Measurements from ENCODE around the gene OPCML. TPM values are rescaled to one million over a fixed set of nuclear protein-coding genes. Genes with fewer than 3 reads are reported as not detected.

OPCML gene
- total and polyA plus RNA-seq, 2 of the 13 experiments (the other 11 are each of a cell fraction or from before 2014, with no cell fraction given): not detected

DNA sequence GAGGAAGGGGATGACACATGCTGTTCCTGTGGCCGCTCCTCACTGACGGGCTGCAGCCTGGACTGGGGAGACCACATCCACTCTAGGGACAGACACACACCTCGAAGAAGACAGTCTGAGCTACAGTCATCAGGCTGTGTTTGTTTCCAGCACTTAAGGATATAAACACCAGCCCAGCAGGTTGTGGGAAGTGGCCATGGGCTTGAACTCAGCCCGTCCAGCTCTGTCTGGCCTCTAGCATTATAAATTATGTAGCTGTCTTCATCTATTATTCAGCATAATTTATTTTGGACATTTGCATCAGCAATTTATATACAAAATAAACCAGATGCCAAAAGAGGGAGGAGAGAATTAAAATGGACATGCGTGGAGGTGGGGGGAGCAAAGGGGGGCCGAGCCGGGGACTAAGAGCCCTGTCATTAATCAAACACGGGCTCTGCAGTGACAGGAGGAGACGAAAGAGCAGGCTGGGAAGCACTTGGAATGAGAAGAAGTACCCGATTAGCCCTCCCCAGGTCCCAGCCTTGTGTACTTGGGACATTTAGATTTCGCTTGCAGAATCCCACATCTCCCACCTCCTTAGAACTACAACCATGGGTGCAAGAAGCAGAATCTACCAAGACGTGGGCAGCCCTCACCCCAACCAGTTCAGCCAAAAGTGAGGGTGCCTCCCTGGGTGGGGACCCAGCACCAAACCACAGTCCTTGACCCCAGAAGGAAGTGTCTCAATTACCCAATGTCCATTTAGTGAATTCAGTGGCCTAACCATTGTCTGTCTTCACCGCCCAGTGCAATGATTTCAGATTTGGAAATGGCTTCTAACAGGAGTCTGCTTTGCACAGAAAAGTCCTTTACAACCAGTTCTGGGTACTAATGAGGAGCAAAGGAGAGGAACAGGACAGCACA, 309.6 kb downstream of the OPCML start:
- WGBS (ENCODE audit: low lambda C conversion rate): 8% methylated on average over 11 of the region's 13 CpGs
- TF ChIP-seq ZNF891 (CRISPR knock-in tag; IDR thresholded peaks at IDR 0.05): no peak
- TF ChIP-seq NFE2L1 (CRISPR knock-in tag; IDR thresholded peaks at IDR 0.05; ENCODE audit: borderline replicate concordance): no peak
- TF ChIP-seq, protein P1, sequence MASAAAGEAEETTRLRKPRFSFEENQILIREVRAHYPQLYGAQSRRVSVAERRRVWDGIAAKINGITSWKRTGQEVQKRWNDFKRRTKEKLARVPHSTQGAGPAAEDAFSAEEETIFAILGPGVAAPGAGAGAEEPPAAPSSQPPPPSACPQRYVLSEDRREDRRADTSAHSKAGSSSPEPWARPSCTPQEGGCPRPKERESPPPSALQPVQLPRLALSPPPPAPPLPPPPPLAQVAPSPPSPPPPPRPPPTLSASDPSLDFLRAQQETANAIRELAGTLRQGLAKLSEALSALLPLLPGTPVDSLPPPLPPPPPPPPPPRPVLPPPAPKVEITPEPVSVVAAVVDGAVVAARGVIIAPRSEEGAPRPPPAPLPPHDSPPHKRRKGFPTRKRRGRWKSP (CRISPR knock-in tag; IDR thresholded peaks at IDR 0.05): no peak
- no peak for TF ChIP-seq KLF16 (CRISPR knock-in tag; IDR thresholded peaks at IDR 0.05)
- no peak for TF ChIP-seq LCORL (IDR thresholded peaks at IDR 0.05)
- TF ChIP-seq LCORL (CRISPR knock-in tag; IDR thresholded peaks at IDR 0.05): no peak
- TF ChIP-seq, protein P2, sequence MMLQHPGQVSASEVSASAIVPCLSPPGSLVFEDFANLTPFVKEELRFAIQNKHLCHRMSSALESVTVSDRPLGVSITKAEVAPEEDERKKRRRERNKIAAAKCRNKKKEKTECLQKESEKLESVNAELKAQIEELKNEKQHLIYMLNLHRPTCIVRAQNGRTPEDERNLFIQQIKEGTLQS (CRISPR knock-in tag; IDR thresholded peaks at IDR 0.05): no peak
- TF ChIP-seq ZNF878 (CRISPR knock-in tag; IDR thresholded peaks at IDR 0.05): no peak
- TF ChIP-seq, protein P3, sequence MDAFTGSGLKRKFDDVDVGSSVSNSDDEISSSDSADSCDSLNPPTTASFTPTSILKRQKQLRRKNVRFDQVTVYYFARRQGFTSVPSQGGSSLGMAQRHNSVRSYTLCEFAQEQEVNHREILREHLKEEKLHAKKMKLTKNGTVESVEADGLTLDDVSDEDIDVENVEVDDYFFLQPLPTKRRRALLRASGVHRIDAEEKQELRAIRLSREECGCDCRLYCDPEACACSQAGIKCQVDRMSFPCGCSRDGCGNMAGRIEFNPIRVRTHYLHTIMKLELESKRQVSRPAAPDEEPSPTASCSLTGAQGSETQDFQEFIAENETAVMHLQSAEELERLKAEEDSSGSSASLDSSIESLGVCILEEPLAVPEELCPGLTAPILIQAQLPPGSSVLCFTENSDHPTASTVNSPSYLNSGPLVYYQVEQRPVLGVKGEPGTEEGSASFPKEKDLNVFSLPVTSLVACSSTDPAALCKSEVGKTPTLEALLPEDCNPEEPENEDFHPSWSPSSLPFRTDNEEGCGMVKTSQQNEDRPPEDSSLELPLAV (CRISPR knock-in tag; conservative IDR thresholded peaks at IDR 0.05; ENCODE audit: low read depth): no peak
- TF ChIP-seq, protein P4, sequence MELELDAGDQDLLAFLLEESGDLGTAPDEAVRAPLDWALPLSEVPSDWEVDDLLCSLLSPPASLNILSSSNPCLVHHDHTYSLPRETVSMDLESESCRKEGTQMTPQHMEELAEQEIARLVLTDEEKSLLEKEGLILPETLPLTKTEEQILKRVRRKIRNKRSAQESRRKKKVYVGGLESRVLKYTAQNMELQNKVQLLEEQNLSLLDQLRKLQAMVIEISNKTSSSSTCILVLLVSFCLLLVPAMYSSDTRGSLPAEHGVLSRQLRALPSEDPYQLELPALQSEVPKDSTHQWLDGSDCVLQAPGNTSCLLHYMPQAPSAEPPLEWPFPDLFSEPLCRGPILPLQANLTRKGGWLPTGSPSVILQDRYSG (CRISPR knock-in tag; IDR thresholded peaks at IDR 0.05): no peak
- no peak for TF ChIP-seq AGO2 (optimal IDR thresholded peaks at IDR 0.05; ENCODE audit: low read depth, low read length)
- TF ChIP-seq GTF2F1 (IDR thresholded peaks at IDR 0.05; ENCODE audit: low read length): no peak
- TF ChIP-seq, protein P5, sequence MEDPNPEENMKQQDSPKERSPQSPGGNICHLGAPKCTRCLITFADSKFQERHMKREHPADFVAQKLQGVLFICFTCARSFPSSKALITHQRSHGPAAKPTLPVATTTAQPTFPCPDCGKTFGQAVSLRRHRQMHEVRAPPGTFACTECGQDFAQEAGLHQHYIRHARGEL (CRISPR knock-in tag; IDR thresholded peaks at IDR 0.05): no peak

More for the DNA sequence above, 309.6 kb downstream of the OPCML start:
- H4K20me1 ChIP-seq (ENCODE audit: insufficient read depth, low read length): no peaks in the 10 kb centered on the region
- H2AFZ ChIP-seq (ENCODE audit: low read length): no peak overlapping the region
- no peak overlapping the region for H3K4me2 ChIP-seq (ENCODE audit: low read depth, low read length)
- H3K36me3 ChIP-seq (replicated peaks in 1 of 2; ENCODE audit: control insufficient read depth in 1 of 2, insufficient read depth in 2 of 2, low read length in 2 of 2): no peaks in the 10 kb centered on the region
- H3K27me3 ChIP-seq (ENCODE audit: control insufficient read depth in 1 of 2, insufficient read depth in 2 of 2, low read length in 2 of 2): peaks cover 4 to 26% of the 10 kb centered on the region in 2 experiments; a peak in 4 of 5 replicates
- H3K9ac ChIP-seq (ENCODE audit: insufficient read depth, low read depth, low read length): no peak overlapping the region
- POLR2A ChIA-PET: no interaction called here
- H3K79me2 ChIP-seq (ENCODE audit: insufficient read depth, low read length): no peaks in the 10 kb centered on the region
- H3K4me3 ChIP-seq (replicated peaks in 1 of 3; ENCODE audit: insufficient read depth in 1 of 3, low read depth in 2 of 3, low read length in 3 of 3): no peak overlapping the region
- CTCF ChIA-PET (ENCODE audit: low intra/inter-chr PET ratio, low total read pairs): no interaction called here
- FAIRE-seq: no peak
- H3K27ac ChIP-seq (ENCODE audit: extremely low read length, insufficient read depth, low read length): no peak overlapping the region
- no peak for ATAC-seq
- in situ Hi-C loops (cut with HindIII; ENCODE audit: extremely low pct_ligation_motif_present, low pct_unique_long_range_greater_than_20kb): no loop called here
- DNase-seq (ENCODE audit: low spot score): no peak
- no peaks in the 10 kb centered on the region for H3K4me1 ChIP-seq (ENCODE audit: insufficient read depth, low read length)
- no peaks in the 10 kb centered on the region for H3K9me3 ChIP-seq (ENCODE audit: low read length)
- intact Hi-C loops (cut with micrococcal nuclease; ENCODE audit: unreplicated experiment): no loop called here
- BruUV-seq (replicated peaks): no TSS peak

Data from HepG2 (cell line).